Jurkat, Clone E6-1 (cell line): Measurements from ENCODE around the gene TXNDC8.
"Not testable (repeated sequence)": the region's sequence is repeated elsewhere in the genome, so short reads cannot be mapped to it uniquely, and the experiment has no call there.

Experiments
- DNase-seq: peaks from one replicate; pipeline ENCODE4 v3.0.0-alpha.2; 2011; ENCODE audit warnings: low read depth, low spot score
- H3K4me3 ChIP-seq: 2 replicates; pipeline ENCODE4 v1.5.1; 2011; ENCODE audit warnings: mild to moderate bottlenecking, low read length, control low read depth, moderate library complexity

Gene TXNDC8

GRCh38 chr9:110330484-110331105, 7.1 kb downstream of the TXNDC8 start:
- DNase-seq: no peak

GRCh38 chr9:110329639-110330230, 7.9 kb downstream of the TXNDC8 start:
- no peak for DNase-seq

More at GRCh38 chr9:110330484-110331105, 7.1 kb downstream of the TXNDC8 start:
- no peak overlapping the region for H3K4me3 ChIP-seq

GRCh38 chr9:110328763-110329162, 8.9 kb downstream of the TXNDC8 start:
- no peak overlapping the region for H3K4me3 ChIP-seq
- no peak for DNase-seq

More at GRCh38 chr9:110329639-110330230, 7.9 kb downstream of the TXNDC8 start:
- H3K4me3 ChIP-seq: no peak overlapping the region

- no peak for DNase-seq
- no peak overlapping the region for H3K4me3 ChIP-seq
Observed at GRCh38 chr9:110327716-110328115, 9.9 kb downstream of the TXNDC8 start.

- H3K4me3 ChIP-seq: no peak overlapping the region
- DNase-seq: no peak
Observed at GRCh38 chr9:110323818-110324217, 13.8 kb downstream of the TXNDC8 start.

- no peak for DNase-seq
- no peak overlapping the region for H3K4me3 ChIP-seq
Observed at GRCh38 chr9:110320651-110321445, 16.8 kb downstream of the TXNDC8 start.

- DNase-seq: no peak
Observed at GRCh38 chr9:110319781-110320492, 17.7 kb downstream of the TXNDC8 start.

GRCh38 chr9:110317911-110318310, 19.8 kb downstream of the TXNDC8 start:
- no peak overlapping the region for H3K4me3 ChIP-seq
- DNase-seq: no peak

More at GRCh38 chr9:110319781-110320492, 17.7 kb downstream of the TXNDC8 start:
- no peak overlapping the region for H3K4me3 ChIP-seq

- H3K4me3 ChIP-seq: no peak overlapping the region
Observed at GRCh38 chr9:110316261-110317075, 21.2 kb downstream of the TXNDC8 start.

GRCh38 chr9:110311978-110312377, 25.7 kb downstream of the TXNDC8 start:
- not testable (repeated sequence) for DNase-seq

More at GRCh38 chr9:110316261-110317075, 21.2 kb downstream of the TXNDC8 start:
- no peak for DNase-seq

GRCh38 chr9:110309681-110310080, 28.0 kb downstream of the TXNDC8 start:
- no peak overlapping the region for H3K4me3 ChIP-seq
- DNase-seq: no peak

More at GRCh38 chr9:110311978-110312377, 25.7 kb downstream of the TXNDC8 start:
- H3K4me3 ChIP-seq: not testable (repeated sequence)

GRCh38 chr9:110308633-110309038, 29.0 kb downstream of the TXNDC8 start:
- peak; percentile 41 for DNase-seq
- H3K4me3 ChIP-seq: no peak overlapping the region

- no peak overlapping the region for H3K4me3 ChIP-seq
- DNase-seq: no peak
Observed at GRCh38 chr9:110307191-110307590, 30.5 kb downstream of the TXNDC8 start.

- DNase-seq: no peak
- H3K4me3 ChIP-seq: no peak overlapping the region
Observed at GRCh38 chr9:110303133-110303532, 34.5 kb downstream of the TXNDC8 start.

GRCh38 chr9:110298043-110298605, 39.5 kb downstream of the TXNDC8 start:
- no peak for DNase-seq
- no peak overlapping the region for H3K4me3 ChIP-seq

GRCh38 chr9:110293248-110293647, 44.4 kb downstream of the TXNDC8 start:
- no peak overlapping the region for H3K4me3 ChIP-seq
- DNase-seq: no peak

GRCh38 chr9:110291921-110292557, 45.6 kb downstream of the TXNDC8 start:
- H3K4me3 ChIP-seq: no peak overlapping the region
- no peak for DNase-seq

- no peak for DNase-seq
- no peak overlapping the region for H3K4me3 ChIP-seq
Observed at GRCh38 chr9:110290001-110290400, 47.7 kb downstream of the TXNDC8 start.
